Body of pancreas (tissue), 4 donors: ENCODE data around the gene APC2. TPM values are rescaled to one million over a fixed set of nuclear protein-coding genes. Genes with fewer than 3 reads are reported as not detected.

Source experiments
- ATAC-seq: fragments of 150-250 bp; one replicate; pipeline ENCODE4 v1.9.1; 2016
- DNase-seq, 4 donors: peaks; one replicate each; pipeline ENCODE4 v3.0.0-alpha.2; 2019
- H3K27ac ChIP-seq, 4 donors: fragments of 200-600 bp; sonication (generic); 1 replicate in 3 of 4; 2 replicates in 1 of 4; pipeline versions ENCODE4 v1.5.1 to v1.6.1; 2016 to 2019; ENCODE audit warnings: mild to moderate bottlenecking in 1 of 4, mixed read lengths in 1 of 4, moderate library complexity in 1 of 4
- H3K27me3 ChIP-seq, 2 donors: fragments of 200-600 bp; sonication (generic); one replicate each; pipeline ENCODE4 v1.6.0; 2016; ENCODE audit warnings: mild to moderate bottlenecking in 1 of 2
- H3K36me3 ChIP-seq, 2 donors: fragments of 200-600 bp; sonication (generic); replicated peaks in 1 of 2; 2 replicates each; pipeline ENCODE4 v1.5.1; 2016; ENCODE audit warnings: low read depth in 2 of 2; ENCODE audit not compliant: insufficient read depth in 1 of 2
- H3K4me1 ChIP-seq: fragments of 200-600 bp; sonication (generic); one replicate; pipeline ENCODE4 v1.6.0; 2016
- H3K4me3 ChIP-seq, 2 donors: fragments of 200-600 bp; sonication (generic); 1 replicate in 1 of 2; 2 replicates in 1 of 2; pipeline ENCODE4 v1.5.1; 2016 to 2019
- H3K9me3 ChIP-seq, 3 donors: fragments of 200-600 bp; sonication (generic); 1 replicate in 2 of 3; 2 replicates in 1 of 3; pipeline ENCODE4 v1.5.1; 2016
- CTCF ChIP-seq, 7 experiments: fragments of 450-650 bp in 4 of 7; fragments of 200-600 bp in 3 of 7; sonication (generic) in 3 of 7; IDR thresholded peaks; one replicate each; pipeline ENCODE4 v1.5.1; 2016 to 2019; ENCODE audit warnings: antibody characterized with exemption in 7 of 7
- POLR2A ChIP-seq, 3 donors: fragments of 450-650 bp; IDR thresholded peaks; one replicate each; pipeline ENCODE4 v1.6.1; 2016; ENCODE audit warnings: antibody characterized with exemption in 3 of 3, mild to moderate bottlenecking in 2 of 3
- WGBS, 2 donors: methylation state at CpG; one replicate each; pipeline ENCODE4 v1.1.5; 2017; 5-methylcytosine and 5-hydroxymethylcytosine counted together
- intact Hi-C: fragments of 100-400 bp; cut with DNase I; formaldehyde crosslinking; loops from one replicate; pipeline ENCODE4 v1.15.1; 2023
- total RNA-seq, 2 donors: library from RNA; depleted of rRNA; stranded (reverse); fragments of >200 nt; gene quantifications; one replicate each; pipeline ENCODE4 v1.1.0, GENCODE V29; 2016

APC2 gene
- total RNA-seq, 2 donors from 2014 or later: 0.26 TPM; not detected in 1

DNA sequence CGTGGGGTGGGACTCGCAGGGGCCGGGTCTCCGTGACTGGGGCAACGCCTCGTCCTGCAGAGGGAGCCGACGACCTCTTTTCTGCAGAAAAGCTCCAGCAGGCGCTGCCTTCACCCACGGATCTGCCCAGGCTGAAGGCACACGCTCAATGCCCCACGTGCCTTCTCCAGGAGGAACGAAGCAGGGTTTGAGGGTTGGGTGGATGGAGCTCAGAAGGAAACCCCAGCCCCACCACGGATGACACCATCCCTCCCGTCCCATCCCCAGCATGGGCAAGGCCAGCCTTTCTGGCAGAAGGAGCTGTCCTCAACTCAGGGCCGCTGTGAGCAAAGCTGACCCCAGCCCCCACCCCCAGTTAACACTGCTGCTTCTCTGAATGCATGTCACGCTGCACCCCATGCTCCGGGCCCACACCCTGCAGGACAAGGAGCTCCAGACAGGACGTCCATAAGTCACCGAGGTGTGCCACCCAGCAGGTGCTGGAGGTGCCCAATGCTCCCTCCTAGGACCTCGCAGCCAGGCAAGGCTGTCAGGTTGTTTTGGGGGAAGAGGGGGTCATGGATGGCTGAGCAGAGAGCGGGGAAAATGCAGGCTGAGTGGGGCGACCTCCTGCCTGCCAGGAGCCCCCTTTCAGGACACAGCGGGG is 21.7 kb downstream of the APC2 start:
- no peaks in the 10 kb centered on the region for H3K9me3 ChIP-seq
- TF ChIP-seq POLR2A (IDR thresholded peaks at IDR 0.05) (no peak), CTCF (IDR thresholded peaks at IDR 0.05) (no peak)
- peaks cover 66% of the 10 kb centered on the region for H3K4me1 ChIP-seq
- peaks cover 0 to 59% of the 10 kb centered on the region in 2 donors for H3K27me3 ChIP-seq
- no peaks in the 10 kb centered on the region for H3K36me3 ChIP-seq
- no peak overlapping the region for H3K27ac ChIP-seq
- no peak overlapping the region for H3K4me3 ChIP-seq
- DNase-seq: no peak
- intact Hi-C loops: no loop called here
- 20 to 30% methylated on average over 8 to 24 of the region's 24 CpGs for WGBS, 2 donors
- no peak for ATAC-seq

GRCh38 chr19:1472231-1473084 is 22.5 kb downstream of the APC2 start:
- peaks cover 0 to 51% of the 10 kb centered on the region in 2 donors for H3K27me3 ChIP-seq

GRCh38 chr19:1473085-1473851 is 23.3 kb downstream of the APC2 start:
- Histone ChIP-seq H3K4me1 (peaks cover 55% of the 10 kb centered on the region), H3K27ac (no peak overlapping the region), H3K4me3 (no peak overlapping the region), H3K27me3 (peaks cover 0 to 43% of the 10 kb centered on the region in 2 donors), H3K9me3 (no peaks in the 10 kb centered on the region), H3K36me3 (no peaks in the 10 kb centered on the region)
- intact Hi-C loops: no loop called here
- TF ChIP-seq CTCF (IDR thresholded peaks at IDR 0.05) (no peak), POLR2A (IDR thresholded peaks at IDR 0.05) (no peak)
- whole genome bisulfite sequencing, 2 donors: 71 to 82% methylated on average over 13 to 20 of the region's 20 CpGs
- ATAC-seq (no peak), DNase-seq (no peak)

More at GRCh38 chr19:1472231-1473084, 22.5 kb downstream of the APC2 start:
- ATAC-seq (no peak), DNase-seq (no peak)
- intact Hi-C loops: no loop called here
- H3K9me3 ChIP-seq: no peaks in the 10 kb centered on the region
- TF ChIP-seq CTCF (IDR thresholded peaks at IDR 0.05) (no peak), POLR2A (IDR thresholded peaks at IDR 0.05) (no peak)
- no peaks in the 10 kb centered on the region for H3K36me3 ChIP-seq
- H3K4me1 ChIP-seq: peaks cover 58% of the 10 kb centered on the region
- no peak overlapping the region for H3K27ac ChIP-seq
- H3K4me3 ChIP-seq: no peak overlapping the region
- 20 to 39% methylated on average over 3 to 44 of the region's 44 CpGs for WGBS, 2 donors

DNA sequence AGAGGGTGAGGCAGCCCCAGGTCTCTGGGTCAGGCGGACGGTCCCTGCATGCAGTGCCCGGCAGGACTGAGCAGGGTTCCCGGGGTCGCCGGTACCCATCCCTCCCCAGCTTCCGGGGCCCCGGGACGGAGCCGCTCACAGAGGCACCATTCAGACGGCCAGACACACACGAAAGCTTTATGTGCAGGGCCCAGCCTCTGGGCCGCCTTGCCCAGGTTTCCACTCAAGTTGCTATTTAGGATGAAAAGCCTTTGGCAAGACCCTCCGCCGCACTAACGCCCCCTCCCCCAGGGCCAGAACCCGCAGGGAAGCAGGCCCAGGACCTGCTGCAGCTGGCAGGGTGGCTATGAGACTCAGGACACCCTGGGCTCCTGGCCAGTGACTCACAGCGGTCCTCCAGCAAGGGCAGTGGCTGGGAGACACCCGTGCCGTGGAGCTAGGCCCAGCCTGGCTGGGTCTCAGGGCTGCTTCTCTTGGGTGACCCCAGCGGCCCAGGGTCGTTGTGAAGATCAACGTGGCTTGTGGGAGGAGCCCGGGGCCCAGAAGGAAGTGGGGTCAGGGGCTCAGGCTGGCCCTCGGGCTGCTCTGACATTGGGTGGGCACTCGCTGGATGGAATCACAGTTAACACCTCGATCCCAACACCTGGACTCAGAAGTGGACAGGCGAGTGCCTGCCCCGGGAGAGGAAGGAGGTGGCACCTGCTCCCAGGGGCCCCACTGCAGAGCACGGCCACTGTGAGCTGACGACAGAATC is 24.3 kb downstream of the APC2 start:
- Histone ChIP-seq H3K27ac (no peak overlapping the region), H3K36me3 (no peaks in the 10 kb centered on the region), H3K4me1 (peaks cover 52% of the 10 kb centered on the region), H3K9me3 (no peaks in the 10 kb centered on the region), H3K4me3 (no peak overlapping the region), H3K27me3 (peaks cover 0 to 37% of the 10 kb centered on the region in 2 donors)
- TF ChIP-seq POLR2A (IDR thresholded peaks at IDR 0.05): no peak
- no peak for TF ChIP-seq CTCF (IDR thresholded peaks at IDR 0.05)
- 80 to 85% methylated on average over 5 to 30 of the region's 31 CpGs for WGBS, 2 donors
- intact Hi-C loops: no loop called here
- no peak for DNase-seq
- ATAC-seq: no peak
